GM19025 (cell line): ENCODE measurements around the gene ACTN4.

ENCODE experiments used
- ATAC-seq: cut with Tn5 transposase; IDR thresholded peaks from one replicate; pipeline ENCODE4 v1.9.1; 2021; ENCODE audit warnings: mild to moderate bottlenecking, low read depth, moderate library complexity; ENCODE audit not compliant: unreplicated experiment

Gene ACTN4

DNA sequence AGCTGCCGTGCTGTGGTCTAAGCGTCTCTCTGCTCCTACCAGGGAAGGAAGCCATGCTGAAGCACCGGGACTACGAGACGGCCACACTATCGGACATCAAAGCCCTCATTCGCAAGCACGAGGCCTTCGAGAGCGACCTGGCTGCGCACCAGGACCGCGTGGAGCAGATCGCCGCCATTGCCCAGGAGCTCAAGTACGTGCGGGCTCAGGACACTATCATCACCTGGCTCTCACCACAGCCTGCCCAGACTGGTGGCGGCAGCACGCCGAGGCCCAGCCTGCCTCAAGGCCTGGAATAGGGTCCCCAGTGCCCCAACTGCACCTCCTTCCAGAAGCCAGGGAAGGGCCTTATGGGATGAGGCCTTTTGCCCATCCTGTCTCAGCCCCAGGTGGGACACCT, 74.0 kb downstream of the ACTN4 start:
- no peak for ATAC-seq

DNA sequence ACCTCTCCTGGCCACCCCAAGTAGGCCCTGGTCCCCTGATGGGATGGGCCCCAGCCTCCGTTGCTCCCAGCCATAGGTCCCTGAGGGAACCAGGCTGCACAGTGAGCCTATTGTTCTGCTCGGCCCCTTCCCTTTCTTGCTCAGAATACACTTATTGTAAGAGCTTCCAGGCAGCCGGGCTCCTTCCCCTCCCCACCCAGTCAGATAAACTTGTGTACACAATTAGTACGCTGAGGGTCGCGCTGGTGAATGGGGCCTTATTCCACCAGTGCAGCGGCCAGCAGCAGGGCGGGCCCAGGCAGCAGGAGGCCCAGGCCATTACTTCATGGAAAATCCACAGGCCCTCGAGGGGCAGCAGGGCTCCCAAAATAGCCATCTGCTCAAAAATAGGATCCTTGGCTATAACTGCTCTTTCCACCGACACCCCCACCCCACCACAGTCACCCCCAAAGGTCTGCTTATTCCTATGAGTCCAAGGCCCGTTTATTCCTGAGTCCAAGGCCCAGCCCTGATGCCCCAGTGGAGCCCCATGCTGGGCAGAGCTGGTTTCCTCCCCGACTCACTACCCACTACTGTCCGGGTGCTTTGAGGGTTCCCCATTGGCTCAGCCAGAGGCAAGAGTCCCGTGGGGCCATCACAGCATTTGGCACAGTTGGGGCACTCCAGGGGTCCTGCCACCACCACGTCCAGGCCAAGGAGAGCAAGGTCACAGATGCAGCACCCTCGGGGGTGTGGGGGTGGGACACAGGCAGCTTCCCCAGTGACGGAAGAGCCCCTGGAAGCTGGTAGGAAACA, 74.7 kb downstream of the ACTN4 start:
- no peak for ATAC-seq

DNA sequence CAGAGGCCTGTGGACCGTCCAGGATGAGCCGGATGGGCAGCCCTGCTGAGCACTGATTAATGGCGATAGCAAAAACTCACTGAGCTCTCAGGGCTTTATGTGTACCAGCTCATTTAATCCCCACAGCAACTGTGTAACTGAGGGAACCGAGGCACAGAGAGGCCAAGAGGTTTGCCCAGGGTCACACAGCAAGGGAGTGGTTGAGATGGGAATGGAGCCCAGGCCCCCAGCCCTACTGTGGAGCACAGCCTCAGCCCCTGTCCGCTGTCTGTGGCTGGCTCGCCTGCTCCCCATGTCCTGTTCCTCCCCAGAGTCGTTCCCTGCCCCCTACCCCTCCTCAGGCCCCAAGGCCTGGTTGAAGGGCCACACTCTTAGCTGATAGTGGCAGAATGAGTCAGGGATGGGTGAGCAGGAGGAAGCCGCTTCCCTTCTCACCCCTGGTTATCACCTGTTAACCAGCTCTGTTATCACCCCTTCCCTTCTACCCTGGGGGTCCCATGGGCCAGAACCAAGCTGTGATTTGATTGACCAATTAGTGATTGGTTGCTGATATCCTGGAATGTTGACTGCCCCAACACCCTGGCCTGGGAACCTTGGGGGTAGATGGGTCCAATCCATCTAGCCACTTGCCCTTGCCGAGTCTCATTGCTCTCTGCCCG, 75.6 kb downstream of the ACTN4 start:
- ATAC-seq = no peak

DNA sequence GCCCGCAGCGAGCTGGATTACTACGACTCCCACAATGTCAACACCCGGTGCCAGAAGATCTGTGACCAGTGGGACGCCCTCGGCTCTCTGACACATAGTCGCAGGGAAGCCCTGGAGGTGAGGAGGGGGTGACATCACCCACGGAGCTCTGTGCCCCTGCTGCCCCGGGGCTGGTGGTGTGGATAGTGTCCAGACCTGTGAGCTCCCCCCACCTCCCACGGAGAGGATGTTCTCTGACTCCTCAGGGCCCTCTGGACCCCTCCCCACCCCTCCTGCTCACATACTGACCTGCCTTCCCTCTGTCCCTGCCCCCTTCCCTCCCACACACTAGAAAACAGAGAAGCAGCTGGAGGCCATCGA, 76.1 kb downstream of the ACTN4 start:
- ATAC-seq = no peak

DNA sequence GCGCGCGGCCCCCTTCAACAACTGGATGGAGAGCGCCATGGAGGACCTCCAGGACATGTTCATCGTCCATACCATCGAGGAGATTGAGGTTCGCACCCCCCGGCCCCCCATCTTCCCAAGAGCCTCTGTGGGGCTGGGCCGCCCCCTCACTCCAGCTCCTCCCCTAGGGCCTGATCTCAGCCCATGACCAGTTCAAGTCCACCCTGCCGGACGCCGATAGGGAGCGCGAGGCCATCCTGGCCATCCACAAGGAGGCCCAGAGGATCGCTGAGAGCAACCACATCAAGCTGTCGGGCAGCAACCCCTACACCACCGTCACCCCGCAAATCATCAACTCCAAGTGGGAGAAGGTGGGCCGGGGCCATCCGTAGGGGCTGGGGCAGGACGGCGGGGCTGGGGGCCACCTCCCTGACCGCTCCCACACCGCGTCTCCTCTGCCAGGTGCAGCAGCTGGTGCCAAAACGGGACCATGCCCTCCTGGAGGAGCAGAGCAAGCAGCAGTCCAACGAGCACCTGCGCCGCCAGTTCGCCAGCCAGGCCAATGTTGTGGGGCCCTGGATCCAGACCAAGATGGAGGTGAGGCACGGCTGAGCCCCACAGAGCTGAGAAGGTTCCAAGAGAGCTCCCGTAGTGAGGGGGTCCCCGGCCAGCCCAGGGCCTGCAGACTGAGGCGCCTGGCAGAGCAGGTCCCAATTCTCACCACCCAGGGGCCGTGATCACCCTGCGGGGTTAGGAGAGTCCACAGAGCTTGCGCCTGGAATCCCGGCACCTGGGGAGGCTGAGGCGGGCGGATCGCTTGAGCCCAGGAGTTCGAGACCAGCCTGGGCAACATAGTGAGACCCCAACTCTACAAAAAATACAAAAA, 76.8 kb downstream of the ACTN4 start:
- ATAC-seq = no peak

DNA sequence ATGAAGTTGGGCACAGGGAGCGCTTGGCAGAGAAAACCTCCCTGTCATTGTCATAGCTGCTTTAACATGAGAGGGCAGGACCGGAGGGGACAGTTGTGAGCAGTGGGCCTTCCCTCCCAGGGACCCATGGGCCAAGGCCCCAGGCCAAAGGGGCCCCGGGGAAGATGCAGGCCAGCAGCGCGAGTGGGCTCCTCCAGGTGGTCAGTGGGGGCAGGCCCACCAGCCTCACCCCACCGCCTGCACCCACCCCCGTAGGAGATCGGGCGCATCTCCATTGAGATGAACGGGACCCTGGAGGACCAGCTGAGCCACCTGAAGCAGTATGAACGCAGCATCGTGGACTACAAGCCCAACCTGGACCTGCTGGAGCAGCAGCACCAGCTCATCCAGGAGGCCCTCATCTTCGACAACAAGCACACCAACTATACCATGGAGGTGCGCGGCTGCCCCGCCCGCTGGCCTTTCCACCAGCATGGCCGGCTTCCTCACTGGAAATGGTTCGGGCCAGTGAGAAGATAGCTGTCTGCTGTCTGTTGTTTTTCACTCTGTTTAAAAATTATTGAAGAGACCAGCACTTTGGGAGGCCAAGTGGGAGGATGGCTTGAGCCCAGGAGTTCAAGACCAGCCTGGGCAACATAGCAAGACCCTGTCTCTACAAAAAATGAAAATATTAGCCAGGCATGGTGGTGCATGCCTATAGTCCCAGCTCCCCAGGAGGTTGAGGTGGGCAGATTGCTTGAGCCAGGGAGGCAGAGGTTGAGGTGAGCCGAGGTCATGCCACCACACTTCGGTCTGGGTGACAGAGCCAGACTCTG, 78.2 kb downstream of the ACTN4 start:
- no peak for ATAC-seq

DNA sequence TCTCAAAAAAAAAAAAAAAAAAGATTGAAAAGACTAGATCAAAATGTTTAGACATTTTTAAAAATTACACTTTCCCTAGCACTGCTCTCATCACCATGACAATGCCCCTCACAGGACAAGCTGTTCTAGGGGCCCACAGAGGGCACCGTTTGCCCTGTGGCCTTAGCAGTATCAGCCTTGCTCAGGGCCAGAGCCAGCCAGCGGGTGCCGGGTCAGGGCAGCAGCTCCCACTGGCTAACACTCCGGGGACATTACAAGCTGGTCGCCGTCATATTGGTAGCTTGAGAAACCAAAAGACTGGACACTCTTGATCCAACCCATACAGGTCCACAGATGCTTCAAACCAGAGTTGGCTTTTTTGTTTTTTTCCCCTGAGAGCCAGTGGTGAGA, 78.8 kb downstream of the ACTN4 start:
- no peak for ATAC-seq

DNA sequence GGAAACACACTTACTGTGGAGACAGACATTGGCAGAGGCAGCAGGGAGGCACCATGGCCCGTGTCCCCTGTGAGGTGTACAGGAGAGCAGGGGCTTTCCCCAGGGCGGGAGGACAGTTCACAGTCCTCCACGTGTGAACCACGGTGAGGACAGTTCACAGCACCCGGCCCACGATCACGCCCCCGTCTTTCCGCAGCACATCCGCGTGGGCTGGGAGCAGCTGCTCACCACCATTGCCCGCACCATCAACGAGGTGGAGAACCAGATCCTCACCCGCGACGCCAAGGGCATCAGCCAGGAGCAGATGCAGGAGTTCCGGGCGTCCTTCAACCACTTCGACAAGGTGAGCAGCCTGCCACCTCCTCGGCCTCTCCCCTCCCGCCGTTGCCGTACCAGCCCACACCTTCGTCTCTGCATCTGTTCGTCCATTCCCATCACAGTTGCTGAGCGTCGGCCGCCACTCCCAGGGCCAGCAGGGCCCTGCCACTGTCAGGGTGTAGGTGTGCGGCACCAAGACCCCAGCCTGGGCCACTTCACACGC, 79.4 kb downstream of the ACTN4 start:
- no peak for ATAC-seq

DNA sequence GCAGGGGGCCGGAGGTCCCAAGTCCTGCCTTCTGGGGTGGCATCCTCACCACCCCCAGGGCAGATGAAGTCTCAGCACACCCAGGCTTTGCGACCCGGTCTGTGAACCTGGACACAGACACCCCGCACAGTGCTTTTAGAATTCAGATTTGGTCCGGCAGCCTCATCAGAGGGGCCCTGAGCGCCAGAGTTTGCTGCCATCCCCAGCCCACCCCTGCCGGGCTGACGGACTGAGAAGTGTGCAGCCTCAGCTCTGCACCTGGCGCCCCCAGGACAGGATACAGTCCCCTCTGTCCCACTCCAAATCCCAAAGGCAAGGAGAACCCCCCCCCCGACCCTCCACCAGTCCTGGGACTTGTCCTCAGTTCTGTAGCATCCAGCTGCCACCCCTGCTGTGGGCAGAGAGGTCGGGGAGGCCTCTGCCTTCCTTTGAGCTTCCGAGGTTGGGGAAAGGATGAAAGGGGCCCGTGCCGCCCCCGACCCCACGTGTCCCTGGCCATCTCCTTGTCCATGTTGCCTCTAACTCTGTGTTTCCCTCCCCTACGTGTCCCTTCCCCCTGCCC, 79.9 kb downstream of the ACTN4 start:
- ATAC-seq = no peak

DNA sequence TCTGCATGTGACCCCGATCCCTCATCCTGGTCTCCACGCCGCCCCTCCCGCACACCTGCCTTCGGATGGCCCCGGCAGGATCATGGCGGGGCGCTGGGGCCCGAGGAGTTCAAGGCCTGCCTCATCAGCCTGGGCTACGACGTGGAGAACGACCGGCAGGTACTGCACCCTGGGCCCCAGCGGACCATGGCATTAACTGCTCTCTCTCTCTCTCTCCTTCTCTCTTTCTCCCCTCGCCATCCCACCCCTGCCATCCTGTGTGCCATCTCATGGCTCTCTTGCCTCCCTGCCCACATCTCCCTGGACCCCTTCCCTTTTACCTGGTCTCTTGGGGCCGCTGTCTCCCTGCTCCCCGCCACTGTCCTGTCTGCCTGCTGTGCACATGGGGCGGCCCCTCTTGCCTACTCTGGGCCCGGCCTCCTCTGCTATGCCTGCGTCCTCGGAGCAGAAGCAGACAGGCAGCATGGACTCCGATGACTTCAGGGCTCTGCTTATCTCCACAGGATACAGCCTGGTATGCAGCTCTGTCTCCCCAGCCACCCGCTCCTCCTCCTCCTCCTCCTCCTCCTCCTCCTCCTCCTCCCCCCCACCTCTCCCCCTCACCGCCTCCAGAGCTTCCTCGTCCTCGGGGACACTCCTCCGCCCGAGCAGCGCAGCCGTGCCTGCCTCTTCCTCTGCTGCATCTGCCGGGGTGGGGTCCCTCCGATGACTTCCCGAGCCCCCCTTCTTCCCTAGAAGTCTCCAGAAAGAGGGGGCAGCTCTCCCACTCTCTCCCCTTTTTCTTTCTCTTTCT, 80.6 kb downstream of the ACTN4 start:
- ATAC-seq = no peak

DNA sequence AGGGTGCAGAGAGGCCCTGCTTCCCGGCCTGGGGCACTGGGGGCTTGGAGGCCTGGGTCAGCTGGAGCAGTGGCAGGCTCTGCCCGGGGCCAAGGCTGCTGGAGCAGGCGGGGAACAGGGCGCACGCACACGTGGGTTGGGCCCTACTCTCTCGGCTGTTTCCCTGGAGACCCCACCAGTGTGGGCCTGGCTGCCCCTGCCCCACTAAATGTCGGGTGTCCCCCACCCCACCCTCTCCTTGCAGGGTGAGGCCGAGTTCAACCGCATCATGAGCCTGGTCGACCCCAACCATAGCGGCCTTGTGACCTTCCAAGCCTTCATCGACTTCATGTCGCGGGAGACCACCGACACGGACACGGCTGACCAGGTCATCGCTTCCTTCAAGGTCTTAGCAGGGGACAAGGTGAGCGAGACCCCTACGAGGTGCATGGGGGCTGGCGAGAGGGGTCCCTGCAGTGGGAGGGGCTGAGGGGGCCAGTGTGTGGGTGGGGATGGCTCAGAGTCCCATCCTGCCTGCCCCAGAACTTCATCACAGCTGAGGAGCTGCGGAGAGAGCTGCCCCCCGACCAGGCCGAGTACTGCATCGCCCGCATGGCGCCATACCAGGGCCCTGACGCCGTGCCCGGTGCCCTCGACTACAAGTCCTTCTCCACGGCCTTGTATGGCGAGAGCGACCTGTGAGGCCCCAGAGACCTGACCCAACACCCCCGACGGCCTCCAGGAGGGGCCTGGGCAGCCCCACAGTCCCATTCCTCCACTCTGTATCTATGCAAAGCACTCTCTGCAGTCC, 81.5 kb downstream of the ACTN4 start:
- ATAC-seq = no peak

DNA sequence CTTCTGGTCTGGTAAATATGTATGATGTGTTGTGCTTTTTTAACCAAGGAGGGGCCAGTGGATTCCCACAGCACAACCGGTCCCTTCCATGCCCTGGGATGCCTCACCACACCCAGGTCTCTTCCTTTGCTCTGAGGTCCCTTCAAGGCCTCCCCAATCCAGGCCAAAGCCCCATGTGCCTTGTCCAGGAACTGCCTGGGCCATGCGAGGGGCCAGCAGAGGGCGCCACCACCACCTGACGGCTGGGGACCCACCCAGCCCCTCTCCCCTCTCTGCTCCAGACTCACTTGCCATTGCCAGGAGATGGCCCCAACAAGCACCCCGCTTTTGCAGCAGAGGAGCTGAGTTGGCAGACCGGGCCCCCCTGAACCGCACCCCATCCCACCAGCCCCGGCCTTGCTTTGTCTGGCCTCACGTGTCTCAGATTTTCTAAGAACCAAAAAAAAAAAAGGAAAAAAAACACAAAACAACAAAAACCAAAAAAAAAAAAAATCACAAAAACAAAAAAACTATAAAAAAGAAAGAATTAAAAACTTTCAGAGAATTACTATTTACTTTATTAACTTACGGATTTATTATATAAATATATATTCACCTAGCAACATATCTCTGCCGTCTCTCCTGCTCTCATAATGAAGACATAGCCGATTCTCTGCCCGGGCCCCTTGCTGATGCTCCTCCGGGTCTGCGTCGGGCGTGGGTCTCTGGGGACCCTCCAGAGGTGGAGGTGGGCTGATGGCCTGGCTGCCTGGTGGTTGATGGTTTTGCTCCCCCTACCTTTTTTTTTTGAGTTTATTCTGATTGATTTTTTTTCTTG, 82.4 kb downstream of the ACTN4 start:
- ATAC-seq = no peak

DNA sequence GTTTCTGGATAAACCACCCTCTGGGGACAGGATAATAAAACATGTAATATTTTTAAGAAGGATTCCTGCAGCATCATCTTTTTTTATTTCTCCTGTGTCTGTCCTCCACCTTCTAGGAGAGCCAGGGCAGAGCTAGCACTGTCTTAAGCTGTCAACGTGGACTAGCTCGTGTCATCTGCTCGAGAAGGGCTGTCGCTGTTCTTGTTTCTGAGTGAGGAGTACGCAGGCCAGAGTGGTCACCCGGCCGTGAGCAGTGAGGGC, 83.0 kb downstream of the ACTN4 start:
- no peak for ATAC-seq

DNA sequence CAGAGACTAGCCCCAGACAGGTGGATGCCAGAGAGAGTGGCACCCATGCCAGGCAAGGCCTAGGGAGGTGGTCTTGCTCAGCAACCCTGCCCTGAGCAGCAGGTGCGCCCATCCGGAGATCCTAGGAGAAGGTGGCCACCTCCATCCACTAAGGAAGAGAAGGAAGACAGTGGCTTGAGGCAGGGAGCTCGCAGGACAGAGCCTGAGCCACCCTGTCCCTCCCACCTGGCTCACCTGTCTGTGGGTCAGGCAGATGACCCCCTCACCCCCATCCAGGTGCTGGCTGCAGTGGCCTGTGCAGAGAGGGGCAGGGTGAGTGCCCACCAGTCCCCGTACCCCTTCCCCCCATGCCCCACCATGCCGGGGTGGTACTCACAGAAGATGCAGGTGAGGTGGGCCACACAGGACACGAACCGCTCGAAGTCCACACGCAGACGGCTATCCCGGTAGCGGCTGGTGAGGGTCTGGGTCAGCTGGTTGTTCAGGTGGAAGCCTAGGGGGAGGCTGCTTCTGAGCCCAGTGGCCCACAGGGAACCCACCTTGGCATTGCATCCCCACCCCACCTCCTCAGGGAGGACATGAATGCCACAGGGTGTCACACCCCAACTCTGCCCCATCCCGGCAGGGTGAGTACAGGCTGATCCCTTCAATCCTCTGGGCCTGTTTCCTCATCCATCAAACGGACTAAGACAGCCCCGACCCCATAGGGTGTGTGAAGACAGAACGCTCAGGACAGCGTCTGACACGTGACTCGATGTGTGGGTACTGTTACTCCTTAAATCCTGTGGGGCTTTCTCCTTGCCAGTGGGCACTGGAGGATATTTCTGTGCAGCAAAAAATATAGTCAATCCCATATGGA, 83.5 kb downstream of the ACTN4 start:
- ATAC-seq = no peak

DNA sequence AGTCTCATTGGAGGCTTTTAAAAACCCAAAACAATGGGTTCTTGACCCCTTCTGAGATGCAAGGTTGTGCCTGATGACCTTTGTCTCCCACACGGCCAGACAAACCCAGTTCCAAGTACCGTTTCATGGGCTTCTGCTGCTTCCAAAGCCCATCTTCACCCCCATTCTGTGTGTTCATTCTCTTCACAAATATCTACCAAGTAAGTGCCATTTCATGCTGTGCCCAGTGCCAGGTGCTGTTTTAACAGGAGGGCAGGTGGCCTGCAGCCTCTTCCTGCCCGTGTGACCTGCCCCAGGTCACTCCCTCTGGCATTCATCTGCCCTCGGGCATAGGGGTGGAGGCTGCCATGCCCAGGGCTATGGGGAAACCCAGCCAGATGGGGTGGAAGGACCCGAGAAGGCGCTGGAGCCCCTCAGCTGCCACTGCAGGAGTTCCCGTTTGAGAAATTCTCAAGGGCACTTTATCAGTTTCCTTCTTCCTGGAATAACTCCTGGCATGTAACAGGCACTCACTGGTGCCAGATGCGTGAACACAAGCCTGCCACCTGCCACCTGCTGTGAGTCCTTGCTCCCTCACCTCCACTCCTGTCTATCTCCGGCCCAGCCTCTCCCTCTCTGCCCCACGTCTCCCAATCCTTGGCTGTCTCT, 84.3 kb downstream of the ACTN4 start:
- ATAC-seq = no peak

DNA sequence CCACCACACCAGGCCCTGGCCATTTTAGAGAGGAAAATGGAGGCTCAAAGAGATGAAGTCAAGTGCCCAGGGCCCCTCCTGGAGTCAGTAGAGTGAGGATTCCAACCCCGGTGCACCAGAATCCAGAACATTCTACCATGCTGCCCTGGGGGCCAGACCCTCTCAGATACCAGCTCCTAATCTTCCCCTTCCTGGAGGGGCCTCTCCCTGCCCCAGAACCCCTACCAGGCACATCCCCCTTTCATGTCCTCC, 85.7 kb downstream of the ACTN4 start:
- no peak for ATAC-seq
